Right forelimb (tissue), 1 donor: Measurements from ENCODE around the gene TPO.

Experiments used
- DNase-seq: peaks from one replicate; pipeline ENCODE4 v3.0.0-alpha.2; 2018

TPO gene

GRCh38 chr2:1539441-1539840 is 126.2 kb downstream of the TPO start:
- no peak for DNase-seq

DNA sequence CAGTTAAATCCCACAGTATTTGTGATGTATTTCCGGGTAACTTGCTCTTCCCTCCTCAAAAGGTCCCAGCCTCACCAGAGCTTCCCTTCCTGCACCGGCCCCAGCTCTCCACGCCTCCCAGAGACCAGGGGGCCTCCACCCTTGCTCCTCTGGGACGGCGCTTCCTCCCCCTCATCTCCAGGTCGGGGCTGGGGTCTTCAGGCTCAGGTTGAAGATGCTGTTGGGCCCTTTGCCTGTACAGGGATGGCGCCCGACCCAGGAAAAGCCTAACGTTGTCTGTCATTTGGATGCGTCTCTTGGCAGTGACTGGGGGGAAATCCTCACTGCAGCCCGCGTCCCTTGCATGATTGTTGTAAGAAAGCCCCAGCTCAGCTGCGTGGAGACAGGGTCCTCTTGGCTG is 126.7 kb downstream of the TPO start:
- no peak for DNase-seq

DNA sequence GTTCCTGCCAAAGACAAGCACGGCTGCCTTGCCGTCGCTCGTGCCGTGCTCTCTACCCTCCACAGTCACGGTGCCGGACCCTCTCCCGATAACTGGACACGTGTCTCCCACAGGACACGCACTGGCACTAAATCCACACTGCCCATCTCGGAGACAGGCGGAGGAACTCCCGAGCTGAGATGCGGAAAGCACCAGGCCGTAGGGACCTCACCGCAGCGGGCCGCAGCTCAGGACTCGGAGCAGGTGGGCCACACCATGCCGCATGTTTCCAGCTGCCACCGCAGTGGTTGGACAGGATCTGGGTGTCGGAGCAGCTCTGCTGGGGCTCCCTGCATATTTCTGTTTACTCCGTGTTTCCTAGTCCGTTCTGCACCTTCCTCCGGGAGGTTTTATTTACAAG is 127.2 kb downstream of the TPO start:
- DNase-seq = no peak

DNA sequence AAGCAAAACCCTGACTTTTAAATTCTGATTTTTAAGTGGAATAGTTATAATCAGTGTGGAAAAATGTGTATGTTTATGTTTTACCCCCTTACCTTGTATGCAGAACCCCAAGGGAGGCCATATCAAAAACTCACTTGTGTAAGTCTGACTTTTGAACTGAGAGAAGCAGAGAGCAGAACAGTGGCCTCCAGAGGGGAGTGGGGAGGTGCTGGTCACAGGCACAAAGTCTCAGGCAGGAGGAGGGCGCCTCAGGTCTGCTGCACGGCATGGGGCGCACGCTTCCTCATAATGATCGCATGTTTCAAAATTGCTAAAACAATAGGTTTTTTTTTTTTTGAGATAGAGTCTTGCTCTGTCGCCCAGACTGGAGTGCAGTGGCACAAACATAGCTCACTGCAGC is 127.8 kb downstream of the TPO start:
- DNase-seq = no peak

DNA sequence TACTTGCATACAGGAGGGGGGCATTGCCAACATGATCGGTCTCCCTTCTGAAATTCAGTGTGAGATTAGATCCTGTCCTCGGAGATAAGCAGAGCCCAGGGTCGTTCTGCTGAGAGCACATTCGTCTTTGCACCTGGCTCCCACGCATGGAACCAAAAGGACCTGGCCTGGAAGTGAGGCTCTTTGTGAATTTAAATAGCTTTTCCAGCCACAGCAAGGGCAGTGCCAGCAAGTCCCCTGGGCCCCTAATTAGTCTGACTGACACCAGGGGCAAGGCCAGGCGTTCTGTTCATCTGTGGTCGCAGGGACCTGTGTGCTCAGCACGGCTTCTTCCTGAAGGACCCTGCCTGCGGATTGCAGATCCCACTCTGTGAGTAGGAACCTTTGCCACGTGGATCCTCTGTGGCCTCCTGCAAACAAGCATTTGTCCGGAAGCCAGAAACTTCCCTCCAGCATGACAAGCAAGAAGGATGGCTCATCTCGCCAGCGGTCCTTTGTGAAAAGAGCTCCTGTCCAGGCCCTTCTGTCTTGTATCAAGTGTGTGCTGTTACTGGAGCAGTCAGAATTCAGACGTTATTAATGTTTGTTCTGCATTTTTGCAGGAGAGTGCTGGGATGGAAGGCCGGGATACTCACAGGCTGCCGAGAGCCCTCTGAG is 128.7 kb downstream of the TPO start:
- DNase-seq = no peak

DNA sequence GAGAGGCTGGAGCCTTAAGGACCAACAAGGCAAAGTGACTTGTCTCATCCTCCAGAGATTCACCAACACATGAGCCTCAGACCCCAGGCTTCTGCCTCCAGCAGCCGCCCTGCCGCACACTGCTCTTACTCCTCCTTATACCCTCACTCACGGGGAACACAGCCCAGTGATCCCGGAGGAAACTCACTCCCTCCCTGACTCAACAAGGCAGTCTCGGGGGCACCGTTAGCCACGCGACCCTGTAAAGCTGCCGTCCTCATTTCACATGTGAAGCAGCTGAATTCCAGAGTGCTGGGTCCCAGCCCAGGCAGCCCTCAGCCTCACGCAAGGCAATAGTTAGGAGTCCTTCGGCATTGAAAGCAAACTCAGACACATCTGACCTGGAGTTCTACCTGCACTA is 129.7 kb downstream of the TPO start:
- no peak for DNase-seq

DNA sequence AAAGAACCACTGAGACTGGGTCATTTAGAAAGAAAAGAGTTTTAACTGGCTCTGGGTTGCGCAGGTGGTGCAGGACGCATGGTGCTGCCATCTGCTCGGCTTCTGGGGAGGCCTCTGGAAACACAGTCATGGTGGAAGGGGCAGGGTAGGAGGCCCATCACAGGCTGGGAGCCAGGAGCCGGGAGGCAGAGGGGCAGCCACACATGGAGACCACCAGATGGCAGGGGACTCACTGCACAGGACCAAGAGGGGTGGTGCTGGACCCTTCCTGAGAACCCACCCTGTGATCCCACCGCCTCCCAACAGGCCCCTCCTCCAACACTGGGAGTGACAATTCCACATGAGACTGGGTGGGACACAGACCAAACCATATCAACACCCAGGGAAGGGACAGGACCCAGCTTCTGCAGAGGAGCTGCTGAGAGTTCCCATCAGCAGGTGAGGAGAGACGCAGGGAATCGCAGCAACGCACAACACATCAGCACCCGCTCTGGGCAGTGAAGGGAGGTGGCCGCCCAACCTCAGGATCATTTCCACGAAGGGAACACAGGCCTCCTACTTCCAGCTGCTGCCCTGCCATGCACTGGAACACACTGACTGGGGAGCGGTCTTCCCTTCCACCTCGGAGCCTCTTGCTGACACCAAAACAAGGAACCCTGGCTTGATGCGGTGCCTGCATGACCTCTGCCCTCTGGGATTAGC is 130.7 kb downstream of the TPO start:
- no peak for DNase-seq

DNA sequence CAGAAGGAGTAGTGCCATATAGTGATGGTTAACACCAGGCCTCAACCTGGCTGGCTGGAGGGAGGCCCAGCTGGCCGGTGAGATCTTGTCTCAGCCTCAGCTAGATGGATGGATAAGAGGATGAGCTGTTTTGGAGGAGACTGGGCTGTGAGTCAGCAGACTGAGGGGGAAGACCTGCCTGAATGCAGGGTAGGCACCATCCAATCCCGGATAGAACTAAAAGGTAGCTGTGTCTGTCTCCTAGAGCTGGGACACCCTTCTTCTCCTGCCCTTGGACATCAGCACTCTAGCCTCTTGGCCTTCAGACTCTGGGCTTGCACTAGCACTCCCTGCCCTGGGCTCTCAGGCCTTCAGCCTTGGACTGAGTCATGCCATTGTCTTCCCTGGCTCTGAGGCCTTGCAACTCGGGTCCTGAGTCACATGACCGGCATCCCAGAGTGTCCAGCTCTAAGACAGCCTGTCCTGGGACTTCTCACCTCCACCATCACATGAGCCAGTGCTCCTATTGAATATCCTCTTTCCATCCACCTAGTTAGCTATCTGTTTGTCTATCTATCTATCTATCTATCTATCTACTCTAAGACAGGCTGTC is 131.3 kb downstream of the TPO start:
- DNase-seq = no peak

- peak; percentile 84 for DNase-seq
Observed at GRCh38 chr2:1546023-1546591, 132.8 kb downstream of the TPO start.

DNA sequence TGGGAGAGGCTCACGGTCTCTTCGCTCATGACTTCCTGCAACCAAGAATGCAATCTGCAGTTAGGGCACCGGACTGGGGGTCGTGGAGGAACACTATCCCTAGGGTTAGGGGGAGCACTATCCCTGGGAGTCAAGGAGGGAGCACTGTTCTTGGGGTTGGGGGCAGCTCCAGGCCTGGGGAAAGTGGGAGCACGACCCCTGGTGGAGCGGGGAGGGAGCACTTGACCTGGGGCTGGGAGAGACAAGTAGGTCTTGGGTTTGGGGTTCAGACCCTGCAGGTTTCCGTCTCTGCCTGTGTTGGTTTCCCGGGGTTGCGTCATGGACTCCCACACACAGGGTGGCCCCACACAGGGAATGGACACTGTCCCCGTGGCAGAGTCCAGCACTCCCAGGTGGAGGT is 133.6 kb downstream of the TPO start:
- no peak for DNase-seq

DNA sequence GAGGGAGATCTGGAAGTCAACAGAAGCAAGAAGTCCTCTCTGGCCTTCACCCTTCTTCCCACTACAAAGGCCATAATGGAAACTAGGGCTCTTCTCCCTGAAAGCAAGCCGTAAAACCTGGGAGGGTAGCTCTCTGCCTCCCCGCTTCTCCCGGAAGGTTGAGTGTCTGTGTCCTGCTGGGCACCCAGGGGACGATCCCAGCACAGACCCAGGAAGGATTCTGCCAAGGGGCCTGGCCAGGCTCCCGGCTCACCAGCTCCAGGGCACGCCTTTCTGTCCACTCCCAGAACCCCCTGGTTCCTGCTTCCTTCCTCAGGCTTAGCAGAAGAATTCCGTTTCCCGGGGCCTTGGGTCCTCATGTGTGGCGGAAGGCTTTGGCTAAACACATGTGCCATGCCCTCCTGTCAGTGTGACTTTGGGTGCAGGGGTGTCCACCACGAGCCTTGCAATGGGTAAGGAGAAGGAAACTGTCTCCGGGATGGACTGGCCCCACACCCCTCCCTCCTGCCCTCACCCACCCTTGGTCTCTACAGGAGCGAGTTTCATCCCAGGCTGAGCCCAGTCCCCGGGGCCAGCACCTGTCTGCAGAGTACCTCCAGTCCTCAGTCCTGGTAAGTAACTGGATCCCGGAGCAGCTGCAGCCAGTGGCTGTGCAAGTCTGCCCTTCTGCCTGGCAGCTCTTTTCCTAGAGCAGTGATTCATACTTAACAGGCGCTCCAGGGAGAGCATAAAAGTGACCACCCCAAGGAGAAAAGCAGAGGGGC is 135.8 kb downstream of the TPO start:
- no peak for DNase-seq

- DNase-seq = no peak
Observed at GRCh38 chr2:1550076-1550475, 136.8 kb downstream of the TPO start.

DNA sequence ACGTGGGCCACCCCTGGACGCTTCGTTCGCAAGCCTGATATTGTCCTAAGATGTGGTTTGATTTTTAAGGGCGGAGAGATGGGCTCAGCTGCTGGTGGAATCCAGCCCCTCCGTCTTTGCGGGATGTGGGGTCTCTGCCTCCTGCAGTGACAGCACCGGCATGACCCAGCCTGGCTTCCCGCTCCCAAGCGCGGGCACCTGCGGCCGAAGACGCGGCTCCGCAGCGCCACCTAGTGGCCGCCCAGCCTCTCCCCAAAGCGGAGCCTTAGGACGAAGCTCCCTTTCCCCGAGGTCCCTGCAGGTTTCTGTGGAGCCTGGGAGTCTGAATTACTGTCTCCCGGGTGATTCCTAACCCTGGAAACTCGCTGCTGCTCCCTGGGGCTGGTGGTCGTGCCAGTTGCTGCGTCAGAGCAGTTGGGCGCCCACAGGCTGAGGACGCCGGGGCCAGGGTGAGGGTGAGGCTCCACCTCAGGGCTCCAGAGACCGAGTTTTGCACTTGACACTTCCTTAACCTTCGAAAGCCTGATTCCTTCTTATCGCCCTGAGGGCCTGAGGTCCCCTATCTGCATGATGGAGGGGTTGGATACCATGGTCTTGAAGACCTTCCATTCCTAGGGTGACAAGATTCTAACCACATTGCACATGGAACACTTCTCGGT is 137.5 kb downstream of the TPO start:
- peak; percentile 75 for DNase-seq

DNA sequence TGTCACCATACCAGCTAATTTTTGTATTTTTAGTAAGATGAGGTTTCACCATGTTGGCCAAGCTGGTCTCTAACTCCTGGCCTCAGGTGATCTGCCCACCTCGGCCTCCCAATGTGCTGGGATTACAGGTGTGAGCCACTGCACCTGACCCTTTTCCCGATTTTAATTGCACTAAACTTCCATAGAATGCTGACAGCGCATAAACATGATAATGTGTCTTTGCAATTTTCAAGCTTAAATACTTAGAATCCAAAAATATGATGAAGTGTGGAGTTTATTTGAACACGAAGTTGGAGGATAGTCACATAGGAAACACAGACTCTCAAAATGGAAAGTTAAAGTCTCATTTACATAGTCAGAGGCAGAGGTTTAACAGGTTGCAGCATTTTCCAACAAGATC is 138.6 kb downstream of the TPO start:
- DNase-seq = no peak

- no peak for DNase-seq
Observed at GRCh38 chr2:1552611-1553010, 139.3 kb downstream of the TPO start.

- peak; percentile 32 for DNase-seq
Observed at GRCh38 chr2:1553671-1554295, 140.5 kb downstream of the TPO start.

GRCh38 chr2:1556286-1556685 is 143.0 kb downstream of the TPO start:
- peak; percentile 35 for DNase-seq

- DNase-seq = peak; percentile 39
Observed at GRCh38 chr2:1556776-1557466, 143.7 kb downstream of the TPO start.

- peak; percentile 31 for DNase-seq
Observed at GRCh38 chr2:1557467-1557820, 144.2 kb downstream of the TPO start.

- peak; percentile 21 for DNase-seq
Observed at GRCh38 chr2:1559589-1560175, 146.4 kb downstream of the TPO start.

DNA sequence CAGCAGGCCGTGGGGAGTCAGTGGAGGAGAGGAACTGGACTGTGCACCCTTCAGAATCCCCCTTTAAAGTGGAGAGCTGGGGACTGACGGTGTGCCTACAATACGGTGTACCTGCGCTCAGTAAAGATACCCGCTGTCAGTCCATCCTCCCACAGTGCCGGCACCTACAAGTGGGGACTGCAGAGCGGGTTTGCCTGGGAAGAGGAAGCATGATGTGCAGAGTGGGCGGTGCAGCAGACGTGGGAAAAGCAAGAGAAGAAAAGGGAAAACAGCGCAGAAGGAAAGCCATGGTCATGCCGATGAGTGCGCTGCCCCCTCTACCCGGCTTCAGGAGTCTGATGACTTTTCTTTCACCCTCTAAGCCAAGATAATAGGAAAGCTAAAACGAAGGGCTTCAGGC is 148.0 kb downstream of the TPO start:
- DNase-seq = peak; percentile 38
